ENCODE results near the gene EFNA2. TPM values are rescaled to one million over a fixed set of nuclear protein-coding genes. Genes with fewer than 3 reads are reported as not detected.

EFNA2 gene
- total RNA-seq, 1 experiment from 2014 or later = 11.4 TPM

DNA sequence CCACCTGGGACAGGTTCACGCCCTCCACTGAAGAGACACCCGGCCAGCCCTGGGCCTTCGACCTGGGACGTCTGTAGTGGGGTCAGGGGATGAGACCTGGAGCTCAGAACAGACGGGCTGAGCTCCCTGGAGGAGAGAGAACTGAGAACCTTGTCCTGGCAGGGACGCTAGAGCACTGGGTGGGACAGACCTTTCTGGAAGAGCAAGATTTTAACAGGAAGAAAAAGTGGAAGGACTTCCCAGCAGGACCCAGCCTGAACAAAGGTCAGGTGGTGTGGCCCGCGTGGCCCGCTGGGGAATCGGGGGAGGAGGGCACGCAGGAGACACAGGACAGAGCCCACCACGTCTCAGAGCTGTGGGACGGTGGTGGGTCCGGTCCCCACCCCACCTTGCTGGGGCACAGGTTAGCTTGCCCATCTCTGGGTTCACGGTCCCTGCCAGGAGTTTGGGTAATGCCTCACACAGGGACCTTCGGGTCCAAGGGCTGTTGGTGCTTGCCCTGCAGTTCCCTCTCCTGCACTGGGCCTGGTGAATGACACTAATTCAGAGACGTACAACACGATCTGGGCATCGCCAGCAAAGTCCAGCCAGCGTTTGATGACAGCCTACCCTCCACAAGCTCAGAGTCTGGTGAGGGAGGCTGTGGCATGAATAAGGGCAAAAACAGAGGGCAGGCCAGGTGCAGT, 1.2 kb upstream of the EFNA2 start:
- no peak for ATAC-seq
- ChIA-PET CTCF (interaction anchor here (0.6 to 2.8 kb wide), 5 partner anchors 9 to 103 kb away, joined by 3 to 15 read pairs (median 4); partner anchors contain the start of gene FAM174C), POLR2A (interaction anchor here (0.9 kb wide), 1 partner anchor 15 kb away, joined by 3 read pairs; the partner anchor contains the start of gene CIRBP)
- H3K27ac Mint-ChIP-seq = peak overlapping the region; percentile 81
- no peaks in the 10 kb centered on the region for H3K36me3 Mint-ChIP-seq
- DNase-seq (ENCODE audit: low spot score) = no peak
- peak overlapping the region; percentile 65 for H3K4me3 Mint-ChIP-seq
- TF ChIP-seq IRF1 (CRISPR knock-in tag; IDR thresholded peaks at IDR 0.05) (no peak), FOXP4 (CRISPR knock-in tag; IDR thresholded peaks at IDR 0.05) (0 out of 2 replicates have a peak, but pooled peaks have one; percentile 27), GABPB1 (CRISPR knock-in tag; IDR thresholded peaks at IDR 0.05) (0 out of 2 replicates have a peak, but pooled peaks have one; percentile 3), ZNF423 (CRISPR knock-in tag; IDR thresholded peaks at IDR 0.05) (no peak), PRDM15 (CRISPR knock-in tag; IDR thresholded peaks at IDR 0.05) (peak; percentile 20; the same call in 1 of the 2 replicates), MYBL2 (CRISPR knock-in tag; IDR thresholded peaks at IDR 0.05) (no peak)
- TF ChIP-seq, protein P1, sequence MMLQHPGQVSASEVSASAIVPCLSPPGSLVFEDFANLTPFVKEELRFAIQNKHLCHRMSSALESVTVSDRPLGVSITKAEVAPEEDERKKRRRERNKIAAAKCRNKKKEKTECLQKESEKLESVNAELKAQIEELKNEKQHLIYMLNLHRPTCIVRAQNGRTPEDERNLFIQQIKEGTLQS (CRISPR knock-in tag; conservative IDR thresholded peaks at IDR 0.05) = no peak
- TF ChIP-seq, protein P2, sequence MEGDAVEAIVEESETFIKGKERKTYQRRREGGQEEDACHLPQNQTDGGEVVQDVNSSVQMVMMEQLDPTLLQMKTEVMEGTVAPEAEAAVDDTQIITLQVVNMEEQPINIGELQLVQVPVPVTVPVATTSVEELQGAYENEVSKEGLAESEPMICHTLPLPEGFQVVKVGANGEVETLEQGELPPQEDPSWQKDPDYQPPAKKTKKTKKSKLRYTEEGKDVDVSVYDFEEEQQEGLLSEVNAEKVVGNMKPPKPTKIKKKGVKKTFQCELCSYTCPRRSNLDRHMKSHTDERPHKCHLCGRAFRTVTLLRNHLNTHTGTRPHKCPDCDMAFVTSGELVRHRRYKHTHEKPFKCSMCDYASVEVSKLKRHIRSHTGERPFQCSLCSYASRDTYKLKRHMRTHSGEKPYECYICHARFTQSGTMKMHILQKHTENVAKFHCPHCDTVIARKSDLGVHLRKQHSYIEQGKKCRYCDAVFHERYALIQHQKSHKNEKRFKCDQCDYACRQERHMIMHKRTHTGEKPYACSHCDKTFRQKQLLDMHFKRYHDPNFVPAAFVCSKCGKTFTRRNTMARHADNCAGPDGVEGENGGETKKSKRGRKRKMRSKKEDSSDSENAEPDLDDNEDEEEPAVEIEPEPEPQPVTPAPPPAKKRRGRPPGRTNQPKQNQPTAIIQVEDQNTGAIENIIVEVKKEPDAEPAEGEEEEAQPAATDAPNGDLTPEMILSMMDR (IDR thresholded peaks at IDR 0.05) = no peak
- peaks cover 19% of the 10 kb centered on the region for H3K27me3 Mint-ChIP-seq (ENCODE audit: low read depth)
- no peaks in the 10 kb centered on the region for H3K9me3 Mint-ChIP-seq
- H3K4me1 Mint-ChIP-seq = peaks cover 13% of the 10 kb centered on the region

GRCh38 chr19:1284979-1285736, 515 bp upstream of the EFNA2 start:
- POLR2A ChIA-PET = interaction anchor here (0.9 kb wide), 1 partner anchor 16 kb away, joined by 3 read pairs; the partner anchor contains the start of gene CIRBP
- Mint-ChIP-seq H3K4me3 (peak overlapping the region; percentile 65), H3K4me1 (peaks cover 13% of the 10 kb centered on the region), H3K27me3 (ENCODE audit: low read depth) (peaks cover 19% of the 10 kb centered on the region), H3K9me3 (no peaks in the 10 kb centered on the region), H3K36me3 (no peaks in the 10 kb centered on the region), H3K27ac (peak overlapping the region; percentile 45; the same call in 1 of the 2 replicates)
- TF ChIP-seq OVOL2 (CRISPR knock-in tag; IDR thresholded peaks at IDR 0.05; ENCODE audit: borderline replicate concordance) (0 out of 2 replicates have a peak, but pooled peaks have one; percentile 19), ZNF425 (CRISPR knock-in tag; conservative IDR thresholded peaks at IDR 0.05) (no peak), TP53 (CRISPR knock-in tag; IDR thresholded peaks at IDR 0.05) (no peak)
- TF ChIP-seq, protein P3, sequence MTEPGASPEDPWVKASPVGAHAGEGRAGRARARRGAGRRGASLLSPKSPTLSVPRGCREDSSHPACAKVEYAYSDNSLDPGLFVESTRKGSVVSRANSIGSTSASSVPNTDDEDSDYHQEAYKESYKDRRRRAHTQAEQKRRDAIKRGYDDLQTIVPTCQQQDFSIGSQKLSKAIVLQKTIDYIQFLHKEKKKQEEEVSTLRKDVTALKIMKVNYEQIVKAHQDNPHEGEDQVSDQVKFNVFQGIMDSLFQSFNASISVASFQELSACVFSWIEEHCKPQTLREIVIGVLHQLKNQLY (CRISPR knock-in tag; IDR thresholded peaks at IDR 0.05) = no peak
- TF ChIP-seq, protein P4, sequence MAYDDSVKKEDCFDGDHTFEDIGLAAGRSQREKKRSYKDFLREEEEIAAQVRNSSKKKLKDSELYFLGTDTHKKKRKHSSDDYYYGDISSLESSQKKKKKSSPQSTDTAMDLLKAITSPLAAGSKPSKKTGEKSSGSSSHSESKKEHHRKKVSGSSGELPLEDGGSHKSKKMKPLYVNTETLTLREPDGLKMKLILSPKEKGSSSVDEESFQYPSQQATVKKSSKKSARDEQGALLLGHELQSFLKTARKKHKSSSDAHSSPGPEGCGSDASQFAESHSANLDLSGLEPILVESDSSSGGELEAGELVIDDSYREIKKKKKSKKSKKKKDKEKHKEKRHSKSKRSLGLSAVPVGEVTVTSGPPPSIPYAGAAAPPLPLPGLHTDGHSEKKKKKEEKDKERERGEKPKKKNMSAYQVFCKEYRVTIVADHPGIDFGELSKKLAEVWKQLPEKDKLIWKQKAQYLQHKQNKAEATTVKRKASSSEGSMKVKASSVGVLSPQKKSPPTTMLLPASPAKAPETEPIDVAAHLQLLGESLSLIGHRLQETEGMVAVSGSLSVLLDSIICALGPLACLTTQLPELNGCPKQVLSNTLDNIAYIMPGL (CRISPR knock-in tag; IDR thresholded peaks at IDR 0.05) = peak; percentile 37; the same call in 1 of the 2 replicates
- peak; percentile 46 for ATAC-seq
- peak; percentile 54 for DNase-seq (ENCODE audit: low spot score)
- CTCF ChIA-PET = interaction anchor here (0.6 to 2.8 kb wide), 5 partner anchors 10 to 103 kb away, joined by 3 to 15 read pairs (median 4); partner anchors contain the start of gene FAM174C

Measured in WTC11 (cell line).